Astrocyte of the spinal cord (primary cell): Measurements from ENCODE around the gene TREH.

ENCODE experiments used
- DNase-seq: peaks from one replicate; pipeline ENCODE4 v3.0.0; 2011; ENCODE audit warnings: low read depth, low spot score
- H3K4me3 ChIP-seq: 2 replicates; pipeline ENCODE4 v1.5.1; 2011; ENCODE audit warnings: low read depth, mild to moderate bottlenecking, low read length, moderate library complexity
- CTCF ChIP-seq: IDR thresholded peaks from 2 replicates; pipeline ENCODE4 v1.5.1; 2012; ENCODE audit warnings: low read depth, mild to moderate bottlenecking, low read length, inconsistent platforms
- in situ Hi-C: cut with HindIII; loops from 2 replicates; pipeline ENCODE4 v1.10.0; 2017; ENCODE audit warnings: low sequenced_read_pairs

The TREH gene

DNA sequence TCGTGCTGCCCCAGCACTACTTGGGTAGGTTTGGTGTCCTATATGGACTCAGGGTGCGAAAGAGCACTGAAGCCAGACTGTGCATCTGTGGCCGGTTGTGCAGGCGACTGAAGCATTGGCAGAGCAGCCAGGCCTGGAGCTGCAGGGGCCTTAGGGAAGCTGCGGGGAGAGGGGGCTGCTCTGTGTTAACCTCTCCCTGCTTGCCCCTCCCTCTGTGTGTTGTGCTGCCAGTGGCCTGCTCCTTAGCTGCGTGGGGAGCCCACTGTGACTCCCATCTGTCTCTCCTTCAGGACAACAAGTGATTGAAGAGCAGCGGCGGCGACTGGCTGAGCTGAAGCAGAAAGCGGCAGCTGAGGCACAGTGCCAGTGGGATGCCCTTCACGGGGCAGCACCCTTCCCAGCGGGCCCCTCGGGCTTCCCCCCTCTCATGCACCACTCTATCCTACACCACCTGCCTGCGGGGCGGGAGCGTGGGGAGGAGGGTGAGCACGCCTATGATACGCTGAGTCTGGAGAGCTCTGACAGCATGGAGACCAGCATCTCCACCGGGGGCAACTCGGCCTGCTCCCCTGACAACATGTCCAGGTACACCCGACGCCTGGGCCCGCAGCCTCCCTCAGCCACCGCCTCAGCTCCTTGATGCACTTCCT lies 34.3 kb downstream of the TREH start:
- in situ Hi-C loops, result no loop called here
- no peak overlapping the region for H3K4me3 ChIP-seq
- TF ChIP-seq CTCF, result no peak
- no peak for DNase-seq

- no peak overlapping the region for H3K4me3 ChIP-seq
- TF ChIP-seq CTCF, result no peak
- DNase-seq, result no peak
- in situ Hi-C loops, result no loop called here
Observed at GRCh38 chr11:118644496-118644895, 35.0 kb downstream of the TREH start.

DNA sequence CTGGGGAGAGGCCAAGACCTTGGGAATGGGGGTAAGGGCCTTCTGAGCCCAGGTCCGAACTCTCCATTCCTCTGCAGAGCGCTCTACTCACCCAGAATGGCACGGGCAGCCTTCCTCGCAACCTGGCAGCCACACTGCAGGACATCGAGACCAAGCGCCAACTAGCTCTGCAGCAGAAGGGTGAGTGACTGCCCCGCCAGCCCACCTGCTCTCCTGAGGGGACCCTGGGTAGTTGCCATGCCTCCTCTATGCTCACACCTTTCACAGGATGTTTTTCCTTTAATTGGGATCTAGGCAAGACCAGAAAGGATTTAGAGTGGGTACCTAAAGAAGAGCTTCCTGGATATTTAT lies 35.5 kb downstream of the TREH start:
- in situ Hi-C loops, result no loop called here
- H3K4me3 ChIP-seq, result no peak overlapping the region
- DNase-seq, result no peak
- no peak for TF ChIP-seq CTCF

DNA sequence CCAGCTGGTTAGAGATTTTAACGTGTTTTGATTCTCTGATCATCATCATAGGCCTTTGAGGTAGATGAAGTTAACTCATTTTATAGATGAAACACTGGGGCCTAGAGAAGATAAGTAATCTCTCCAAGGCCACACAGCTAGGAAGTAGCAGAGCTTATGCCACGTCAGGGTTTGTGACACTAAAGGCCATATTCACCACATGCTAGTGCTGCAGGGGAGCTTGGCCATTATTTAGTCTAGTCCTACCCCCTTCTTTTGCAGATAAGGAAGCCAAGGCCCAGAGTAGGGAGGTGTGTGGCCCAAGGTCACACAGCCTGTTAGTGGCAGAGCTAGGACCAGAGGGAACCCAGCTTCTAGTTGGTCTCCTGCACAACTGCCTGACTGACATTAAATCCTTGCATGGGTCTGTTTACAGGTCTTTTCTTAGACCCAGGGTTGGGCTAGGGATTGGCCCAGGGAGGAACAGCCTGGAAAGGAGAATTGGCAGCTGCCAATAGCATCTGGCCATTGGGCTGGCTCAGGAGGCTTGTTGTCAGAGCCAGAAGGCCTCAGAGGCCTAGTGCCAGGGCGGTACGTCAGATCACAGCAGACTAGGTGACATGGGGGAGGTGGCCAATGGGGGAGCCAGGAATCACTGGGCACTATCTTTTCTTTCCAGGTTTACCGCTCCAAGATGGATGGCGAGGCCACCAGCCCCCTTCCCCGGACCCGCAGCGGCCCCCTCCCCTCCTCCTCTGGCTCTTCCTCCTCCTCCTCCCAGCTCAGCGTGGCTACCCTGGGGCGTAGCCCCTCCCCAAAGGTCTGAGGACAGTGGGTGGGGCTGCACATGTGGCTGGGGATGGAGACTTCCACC lies 36.1 kb downstream of the TREH start:
- DNase-seq, result no peak
- in situ Hi-C loops, result no loop called here
- H3K4me3 ChIP-seq, result no peak overlapping the region
- no peak for TF ChIP-seq CTCF

DNA sequence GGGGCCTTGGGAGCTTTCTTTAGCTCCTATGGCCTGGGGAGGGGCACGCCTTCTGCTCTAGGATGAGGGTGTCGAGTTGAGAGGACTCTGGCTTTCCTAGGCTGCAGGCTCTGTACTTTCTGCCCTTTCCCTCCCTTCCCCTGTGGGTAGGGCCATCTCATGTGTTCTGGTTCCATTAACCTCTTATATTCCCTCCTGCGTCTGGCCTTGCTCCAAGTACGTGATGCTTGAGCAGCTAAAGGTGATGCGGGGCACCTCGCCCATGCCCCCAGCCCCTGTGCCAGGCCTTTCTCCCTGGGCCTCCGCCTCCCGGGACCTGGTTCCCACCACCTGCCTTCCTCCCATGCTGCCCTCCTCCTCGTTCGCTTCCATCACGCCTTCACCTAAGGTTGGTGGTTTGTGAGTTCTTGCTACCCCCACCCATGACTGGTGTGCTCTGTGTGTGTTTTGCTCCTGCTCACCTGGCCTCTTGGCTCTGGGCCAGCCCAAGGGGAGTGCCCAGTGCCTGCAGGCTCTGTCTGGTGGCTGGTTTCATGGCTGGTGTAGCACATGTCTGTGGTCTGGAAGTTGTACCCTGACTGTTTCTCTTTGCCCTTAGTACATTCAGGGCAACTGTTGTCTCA lies 37.9 kb downstream of the TREH start:
- no peak for DNase-seq
- TF ChIP-seq CTCF, result no peak
- H3K4me3 ChIP-seq, result no peak overlapping the region
- in situ Hi-C loops, result no loop called here

- DNase-seq, result no peak
- peak; percentile 5 for TF ChIP-seq CTCF
- in situ Hi-C loops, result no loop called here
- H3K4me3 ChIP-seq, result no peak overlapping the region
Observed at GRCh38 chr11:118640332-118641154, 38.9 kb downstream of the TREH start.
